HG03045 (cell line): ENCODE data around the gene TCHH.
"Not testable (repeated sequence)": the region's sequence is repeated elsewhere in the genome, so short reads cannot be mapped to it uniquely, and the experiment has no call there.

ENCODE experiments used
- ATAC-seq: cut with Tn5 transposase; IDR thresholded peaks from one replicate; pipeline ENCODE4 v1.9.1; 2021; ENCODE audit warnings: mild to moderate bottlenecking, moderate library complexity; ENCODE audit not compliant: unreplicated experiment

The TCHH gene, protein sequence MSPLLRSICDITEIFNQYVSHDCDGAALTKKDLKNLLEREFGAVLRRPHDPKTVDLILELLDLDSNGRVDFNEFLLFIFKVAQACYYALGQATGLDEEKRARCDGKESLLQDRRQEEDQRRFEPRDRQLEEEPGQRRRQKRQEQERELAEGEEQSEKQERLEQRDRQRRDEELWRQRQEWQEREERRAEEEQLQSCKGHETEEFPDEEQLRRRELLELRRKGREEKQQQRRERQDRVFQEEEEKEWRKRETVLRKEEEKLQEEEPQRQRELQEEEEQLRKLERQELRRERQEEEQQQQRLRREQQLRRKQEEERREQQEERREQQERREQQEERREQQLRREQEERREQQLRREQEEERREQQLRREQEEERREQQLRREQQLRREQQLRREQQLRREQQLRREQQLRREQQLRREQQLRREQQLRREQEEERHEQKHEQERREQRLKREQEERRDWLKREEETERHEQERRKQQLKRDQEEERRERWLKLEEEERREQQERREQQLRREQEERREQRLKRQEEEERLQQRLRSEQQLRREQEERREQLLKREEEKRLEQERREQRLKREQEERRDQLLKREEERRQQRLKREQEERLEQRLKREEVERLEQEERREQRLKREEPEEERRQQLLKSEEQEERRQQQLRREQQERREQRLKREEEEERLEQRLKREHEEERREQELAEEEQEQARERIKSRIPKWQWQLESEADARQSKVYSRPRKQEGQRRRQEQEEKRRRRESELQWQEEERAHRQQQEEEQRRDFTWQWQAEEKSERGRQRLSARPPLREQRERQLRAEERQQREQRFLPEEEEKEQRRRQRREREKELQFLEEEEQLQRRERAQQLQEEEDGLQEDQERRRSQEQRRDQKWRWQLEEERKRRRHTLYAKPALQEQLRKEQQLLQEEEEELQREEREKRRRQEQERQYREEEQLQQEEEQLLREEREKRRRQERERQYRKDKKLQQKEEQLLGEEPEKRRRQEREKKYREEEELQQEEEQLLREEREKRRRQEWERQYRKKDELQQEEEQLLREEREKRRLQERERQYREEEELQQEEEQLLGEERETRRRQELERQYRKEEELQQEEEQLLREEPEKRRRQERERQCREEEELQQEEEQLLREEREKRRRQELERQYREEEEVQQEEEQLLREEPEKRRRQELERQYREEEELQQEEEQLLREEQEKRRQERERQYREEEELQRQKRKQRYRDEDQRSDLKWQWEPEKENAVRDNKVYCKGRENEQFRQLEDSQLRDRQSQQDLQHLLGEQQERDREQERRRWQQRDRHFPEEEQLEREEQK (N-terminal part only)

DNA sequence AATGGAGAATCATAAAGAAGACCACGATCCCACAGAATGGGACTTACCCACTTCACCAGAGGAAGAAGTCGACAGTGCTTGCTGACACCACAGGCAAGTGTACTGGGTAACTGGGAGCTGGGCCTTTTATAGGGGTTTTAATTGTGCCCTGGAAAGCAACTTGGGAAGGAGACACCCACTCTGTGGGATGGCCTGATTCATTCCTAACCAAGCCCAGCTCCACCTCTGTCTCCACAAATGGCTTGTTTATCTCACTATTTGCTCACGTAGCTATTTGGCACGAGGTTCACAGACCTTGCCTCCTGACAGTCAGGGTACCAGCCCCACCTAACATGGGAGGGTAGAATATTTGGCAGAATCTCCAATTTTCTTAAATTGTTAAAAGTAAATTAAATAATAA lies at the start of gene TCHH:
TCHH (minus strand) TSS at position 101 of the 400 bp plus-strand sequence. CDS start 1,364 bp downstream, outside the sequence.
- no peak for ATAC-seq

DNA sequence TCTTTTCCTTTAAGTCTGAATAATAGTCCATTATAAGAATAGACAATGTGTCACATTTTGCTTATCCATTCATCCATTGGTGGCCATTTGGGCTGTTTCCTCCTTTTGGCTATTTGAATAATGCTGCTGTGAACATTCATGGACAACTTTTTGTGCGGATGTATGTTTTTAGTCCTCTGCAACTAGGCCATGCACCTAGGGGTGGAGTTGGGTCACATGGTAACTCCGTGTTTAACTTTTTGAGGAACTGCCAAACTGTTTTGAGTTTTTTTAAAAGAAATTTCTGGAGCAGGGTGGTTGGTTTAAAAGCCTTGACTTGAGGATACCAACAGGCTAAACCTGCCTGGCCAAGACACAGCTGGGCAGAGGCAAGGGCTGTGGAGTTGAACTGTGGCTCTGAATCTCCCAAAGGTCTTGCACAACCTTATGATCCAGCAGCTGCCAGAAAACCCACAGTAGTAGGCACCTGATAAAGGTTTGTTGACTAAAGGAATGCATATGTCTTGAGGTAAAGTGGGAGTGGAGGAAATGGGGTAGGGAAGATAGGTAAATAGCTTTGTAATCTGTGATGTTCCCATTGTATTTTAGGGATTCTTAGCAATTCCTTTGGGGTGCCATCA lies 49.4 kb upstream of the TCHH start:
- no peak for ATAC-seq

DNA sequence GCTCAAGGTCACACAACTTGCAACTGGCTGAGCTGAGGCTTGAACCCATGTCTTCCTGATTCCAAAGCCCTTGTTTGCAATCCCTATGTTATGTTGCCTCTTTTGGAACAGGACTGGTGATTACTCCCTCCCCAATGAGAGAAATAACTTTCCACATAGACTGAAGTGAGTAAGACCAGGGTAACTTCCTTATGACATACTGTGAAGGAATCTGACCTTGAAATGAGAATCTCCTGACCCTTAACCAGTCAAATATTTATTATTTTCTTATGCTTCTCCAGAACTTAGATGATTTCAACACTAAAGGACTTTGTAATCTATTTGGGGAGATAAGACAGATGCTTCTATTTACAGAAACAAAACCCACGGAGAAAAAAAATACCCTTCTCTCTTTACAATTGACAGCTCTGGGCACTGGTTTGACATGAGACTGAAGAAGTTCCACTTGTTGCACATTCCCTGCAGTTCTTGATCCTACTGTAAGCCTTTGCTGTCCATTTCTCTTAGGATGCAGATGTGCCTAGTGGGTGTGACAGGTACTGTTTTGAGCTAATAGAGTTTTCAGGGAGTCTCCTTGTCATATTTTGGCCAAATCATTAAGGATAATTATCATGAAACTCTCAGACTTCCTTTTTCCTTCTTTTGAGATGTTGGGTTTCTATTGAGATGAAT lies 47.7 kb upstream of the TCHH start:
- ATAC-seq = no peak

DNA sequence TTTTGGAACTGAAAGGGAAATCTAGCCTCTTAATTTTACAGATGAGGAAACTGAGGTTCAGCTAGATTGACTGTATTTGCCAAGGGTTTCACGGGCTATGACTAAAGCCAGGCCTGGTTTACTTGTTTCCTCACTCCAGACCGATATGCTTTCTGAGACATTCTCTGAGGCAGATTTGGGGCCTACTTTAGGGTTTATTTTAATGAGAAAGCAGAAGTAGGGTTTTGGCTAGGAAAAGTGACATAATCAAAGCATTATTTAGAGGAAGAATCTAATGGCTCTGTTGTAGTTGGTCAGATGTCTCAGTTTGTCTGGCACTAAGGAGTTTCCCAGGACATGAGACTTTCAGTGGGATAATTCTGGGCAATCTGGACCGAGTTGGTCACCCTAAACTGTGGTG lies 45.3 kb upstream of the TCHH start:
- no peak for ATAC-seq

DNA sequence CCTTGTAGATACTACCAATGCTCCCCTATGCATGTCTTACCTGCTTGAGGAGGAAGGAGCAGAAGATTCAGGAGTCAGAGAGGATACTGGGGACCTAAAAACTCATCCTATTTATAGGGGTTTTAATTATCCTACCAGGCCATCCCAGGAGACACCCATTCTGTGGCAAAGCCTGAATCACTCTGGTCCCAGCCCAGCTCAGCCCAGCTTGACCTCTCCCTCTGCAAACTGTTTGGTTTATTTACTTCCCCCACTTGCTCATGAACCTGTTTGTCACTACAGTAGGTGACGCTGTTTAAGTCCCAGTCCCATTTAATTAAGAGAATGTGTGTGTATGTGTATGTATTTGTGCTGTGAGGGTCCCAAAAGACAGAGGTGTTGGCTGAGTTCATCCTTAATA lies 43.9 kb upstream of the TCHH start, which contains the start of gene RPTN:
RPTN (minus strand) TSS at position 85 of the 400 bp plus-strand sequence. CDS start 1,339 bp downstream, outside the sequence.
- ATAC-seq = no peak

DNA sequence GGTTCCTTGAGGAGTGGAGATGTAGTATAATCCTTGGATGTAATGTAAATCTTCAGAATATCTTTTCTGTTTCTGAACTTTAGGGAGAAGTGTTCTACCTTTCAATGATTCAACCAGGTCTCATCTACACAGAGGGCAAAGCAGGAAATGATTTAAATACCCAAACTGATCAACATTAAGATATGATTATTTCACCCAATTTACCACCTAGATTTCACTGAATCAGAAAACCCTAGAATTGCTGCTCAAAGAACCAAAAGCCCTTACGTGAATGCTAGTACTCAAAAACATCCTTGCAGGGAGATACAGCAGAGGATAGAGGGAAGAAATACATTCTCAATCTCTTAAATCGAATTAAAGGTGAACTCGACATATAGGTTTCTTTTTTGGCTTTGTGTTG lies 38.8 kb upstream of the TCHH start:
- no peak for ATAC-seq

DNA sequence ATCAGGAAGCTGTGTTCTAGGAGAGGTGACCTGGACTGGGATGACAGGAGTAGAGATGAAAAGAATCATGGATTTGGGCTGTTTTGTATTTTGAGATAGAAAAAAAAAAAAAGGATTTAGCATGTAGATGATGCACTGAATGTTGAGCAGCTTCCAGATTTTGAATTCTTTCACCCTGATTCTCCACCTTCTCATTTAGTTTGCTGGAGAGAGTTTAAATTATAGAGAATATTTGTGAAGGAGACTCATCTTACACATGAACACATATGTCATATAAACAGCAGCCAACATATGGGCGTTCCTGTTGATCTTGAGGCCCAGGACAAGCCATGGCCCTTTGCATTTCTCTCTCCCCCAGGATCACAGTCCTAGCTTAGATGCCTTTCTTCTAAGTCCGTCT lies 36.4 kb upstream of the TCHH start:
- no peak for ATAC-seq

DNA sequence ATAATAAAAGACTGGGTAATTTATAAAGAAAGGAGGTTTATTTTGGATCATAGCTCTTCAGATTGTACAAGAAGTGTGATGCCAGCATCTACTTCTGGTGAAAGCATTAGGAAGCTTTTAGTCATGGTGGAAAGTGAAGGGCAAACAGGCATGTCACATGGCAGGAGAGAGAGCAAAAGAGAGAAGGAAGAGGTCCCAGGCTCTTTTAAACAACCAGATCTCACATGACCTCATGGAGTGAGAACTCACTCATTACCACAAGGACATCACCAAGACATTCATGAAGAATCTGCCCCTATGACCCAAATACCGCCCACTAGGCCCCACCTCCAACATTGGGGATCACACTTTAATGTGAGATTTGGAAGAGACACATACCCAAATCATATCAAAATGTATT lies 33.7 kb upstream of the TCHH start:
- ATAC-seq = no peak

DNA sequence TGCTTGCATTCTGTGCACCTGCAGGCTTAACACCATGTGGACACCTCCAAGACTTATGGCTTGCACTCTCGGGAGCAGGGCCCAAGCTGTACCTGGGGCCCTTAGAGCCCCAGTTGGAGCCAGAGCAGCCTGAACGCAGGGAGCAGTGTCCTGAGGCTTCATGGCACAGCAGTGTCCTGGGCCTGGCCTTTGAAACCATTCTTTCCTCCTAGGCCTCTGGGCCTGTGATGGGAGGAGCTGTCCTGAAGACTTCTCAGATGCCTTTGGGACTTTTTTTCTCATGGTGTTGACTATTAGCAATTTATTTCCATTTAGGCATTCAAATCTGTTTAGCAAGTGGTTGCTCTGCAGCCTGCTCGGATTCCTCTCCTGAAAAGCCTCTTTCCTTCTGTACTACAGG lies 32.8 kb upstream of the TCHH start:
- no peak for ATAC-seq

DNA sequence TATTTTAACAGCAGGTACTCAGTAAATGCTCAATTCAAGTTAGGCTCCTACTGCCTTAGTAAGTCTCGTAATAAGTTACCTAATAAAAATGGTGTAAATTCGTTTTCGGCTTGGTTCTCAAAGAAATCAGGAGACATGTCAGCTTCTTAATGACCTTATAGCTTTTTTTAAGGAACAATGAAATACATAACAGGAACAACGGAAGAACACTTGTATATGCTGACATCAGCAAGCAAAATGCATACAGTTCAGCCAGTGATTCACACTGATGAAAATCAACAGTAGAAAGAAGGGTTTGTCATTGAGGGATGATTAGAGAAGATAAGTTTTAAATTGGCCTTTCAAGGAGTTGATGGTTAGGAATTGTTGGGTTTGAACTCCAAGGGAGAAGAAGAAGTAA lies 30.5 kb upstream of the TCHH start:
- ATAC-seq = no peak

DNA sequence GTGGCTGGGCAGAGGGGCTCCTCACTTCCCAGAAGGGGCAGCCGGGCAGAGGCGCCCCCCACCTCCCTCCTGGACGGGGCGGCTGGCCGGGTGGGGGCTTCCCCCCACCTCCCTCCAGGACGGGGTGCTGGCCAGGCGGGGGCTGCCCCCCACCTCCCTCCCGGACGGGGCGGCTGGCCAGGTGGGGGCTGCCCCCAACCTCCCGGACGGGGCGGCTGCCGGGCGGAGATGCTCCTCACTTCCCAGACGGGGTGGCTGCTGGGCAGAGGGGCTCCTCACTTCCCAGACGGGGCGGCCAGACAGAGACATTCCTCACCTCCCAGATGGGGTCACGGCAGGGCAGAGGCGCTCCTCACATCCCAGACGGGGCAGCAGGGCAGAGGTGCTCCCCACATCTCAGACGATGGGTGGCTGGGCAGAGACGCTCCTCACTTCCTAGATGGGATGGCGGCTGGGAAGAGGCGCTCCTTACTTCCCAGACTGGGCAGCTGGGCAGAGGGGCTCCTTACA lies 29.5 kb upstream of the TCHH start:
- ATAC-seq = not testable (repeated sequence)

DNA sequence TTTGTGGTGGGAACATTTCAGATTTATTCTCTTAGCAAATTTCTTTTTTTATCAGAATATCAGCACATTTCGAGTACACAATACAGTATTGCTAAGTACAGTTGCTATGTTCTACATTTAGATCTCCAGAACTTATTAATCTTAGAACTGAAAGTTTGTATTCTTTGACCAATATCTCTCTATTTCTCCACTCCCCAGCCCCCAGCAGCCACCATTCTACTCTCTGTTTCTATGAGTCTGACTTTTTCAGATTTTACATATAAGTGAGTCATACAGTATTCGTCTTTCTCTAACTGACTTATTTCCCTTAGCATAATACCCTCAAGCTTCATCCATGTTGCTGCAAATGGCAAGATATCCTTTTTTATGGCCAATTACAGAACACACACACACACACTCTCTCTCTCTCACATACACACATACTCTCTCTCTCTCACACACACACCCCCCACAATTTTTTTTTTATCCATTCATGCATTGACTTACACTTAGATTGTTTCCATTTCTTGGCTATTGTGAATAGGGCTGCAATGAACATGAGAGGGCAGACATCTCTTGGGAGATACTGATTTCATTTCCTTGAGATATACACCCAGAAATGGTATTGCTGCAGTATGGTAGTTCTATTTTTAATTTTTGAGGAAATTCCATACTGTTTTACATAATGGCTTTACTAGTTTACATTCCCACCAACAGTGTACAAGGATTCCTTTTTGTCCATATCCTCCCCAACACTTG lies 28.1 kb upstream of the TCHH start:
- ATAC-seq = no peak

DNA sequence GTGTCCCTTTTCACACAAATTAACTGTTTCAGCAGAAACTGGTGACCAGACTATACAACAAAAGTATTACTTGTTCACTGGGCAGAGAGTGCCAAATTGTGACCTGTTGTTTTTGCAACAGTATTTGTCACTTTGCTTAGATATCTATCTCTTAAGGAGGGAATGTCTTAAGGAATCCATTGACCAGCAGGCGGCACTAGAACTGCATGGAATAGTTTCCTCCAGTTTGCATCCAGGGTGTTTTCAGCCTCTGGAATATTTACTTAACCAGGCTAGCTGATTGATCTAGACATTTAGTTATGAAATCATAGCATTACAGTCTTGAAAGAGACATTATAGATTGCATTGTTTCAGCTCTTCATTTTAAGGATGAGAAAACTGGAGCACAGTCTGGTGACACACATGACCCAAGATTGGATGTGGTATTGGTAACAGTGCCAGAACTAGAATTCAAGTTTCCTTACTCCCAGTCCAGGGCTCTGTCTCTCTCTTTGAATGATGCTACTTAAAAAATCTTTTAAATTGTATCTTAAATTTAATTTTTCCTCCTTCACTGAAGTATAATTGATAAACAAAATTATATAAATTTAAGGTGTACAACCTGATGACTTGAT lies 26.8 kb upstream of the TCHH start:
- ATAC-seq = no peak

DNA sequence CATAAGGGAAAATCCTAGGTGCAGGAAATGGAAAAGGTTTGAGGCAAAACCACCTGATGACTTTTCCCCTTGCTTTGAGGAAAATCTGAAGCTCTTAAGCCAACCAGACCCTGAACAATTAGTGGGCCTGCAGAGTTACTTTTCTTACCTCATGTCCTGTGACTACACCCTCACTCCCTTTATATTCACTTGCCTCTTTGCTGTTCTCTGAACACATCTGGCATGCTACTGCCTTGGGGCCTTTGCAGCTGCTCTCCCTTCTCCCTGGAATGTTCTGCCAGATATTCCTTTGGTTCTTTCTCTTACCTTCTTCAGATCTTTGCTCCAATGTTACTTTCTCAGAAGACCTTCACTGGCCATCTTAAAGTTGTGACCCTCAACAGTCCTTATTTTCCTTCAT lies 22.0 kb upstream of the TCHH start:
- ATAC-seq = no peak

DNA sequence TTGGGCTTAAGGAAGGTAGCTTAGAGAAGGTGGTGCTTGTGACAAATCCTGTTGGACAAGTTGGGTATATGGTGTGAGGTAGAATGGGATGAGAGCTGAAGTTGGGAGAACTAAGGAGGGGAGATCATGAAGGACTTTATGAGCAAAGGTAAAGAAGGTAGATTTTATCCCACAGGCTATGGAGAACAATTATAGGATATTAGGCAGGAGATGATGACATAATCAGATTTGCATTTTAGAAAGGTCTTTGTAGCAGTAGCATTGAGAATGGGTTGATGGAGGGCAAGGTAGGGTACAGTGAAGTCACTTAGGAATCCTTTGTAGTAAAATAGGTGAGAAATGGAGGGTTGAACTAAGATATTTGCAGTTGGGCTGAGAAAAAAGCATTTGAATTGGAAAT lies 14.9 kb upstream of the TCHH start:
- no peak for ATAC-seq

DNA sequence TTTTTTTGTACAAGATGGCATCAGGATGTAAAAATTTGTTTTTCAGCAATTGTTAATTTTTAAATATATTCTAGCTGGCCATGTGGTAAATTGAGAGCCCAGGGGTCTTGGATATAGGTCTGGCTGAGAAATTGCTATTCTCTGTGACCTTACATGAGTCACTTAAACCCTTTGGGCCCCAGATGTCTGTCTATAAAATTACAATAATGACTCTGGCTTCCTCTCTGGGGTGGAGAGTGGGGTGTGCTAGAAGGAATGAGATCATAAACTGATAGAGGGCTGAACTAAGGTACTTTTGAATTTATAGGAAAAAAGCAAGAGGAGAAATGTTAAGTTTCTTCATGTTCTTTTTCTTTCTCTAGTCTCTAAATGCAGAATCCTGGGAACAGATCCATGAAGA lies 12.4 kb upstream of the TCHH start:
- ATAC-seq = no peak

DNA sequence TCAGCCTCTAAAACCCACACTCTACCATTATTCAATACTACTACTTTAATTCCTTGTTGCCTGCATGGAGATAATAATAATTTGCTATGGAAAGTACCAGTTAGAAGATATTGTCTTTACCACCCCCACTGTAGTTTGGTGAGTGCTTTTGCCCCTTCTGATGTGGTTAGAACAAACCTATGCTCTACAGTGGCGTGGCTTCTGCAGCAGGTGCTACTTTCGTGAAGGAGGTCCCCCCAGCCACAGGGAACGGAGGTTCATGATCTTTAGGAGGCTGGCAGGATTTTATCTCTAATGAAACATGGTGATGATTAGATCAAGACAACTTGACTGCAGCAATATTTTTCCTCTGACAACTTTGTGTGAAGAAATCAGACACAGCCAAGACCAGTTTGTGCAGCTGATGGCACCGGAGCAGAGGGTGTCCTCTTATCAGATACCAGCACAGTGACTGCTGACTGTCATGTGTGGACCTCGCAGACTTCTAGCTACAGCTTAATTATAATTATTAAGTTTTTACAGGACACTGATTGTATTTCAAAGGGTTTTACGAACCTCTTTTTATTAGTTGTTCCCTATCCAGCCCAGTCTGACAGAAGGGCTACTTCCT lies 10.7 kb upstream of the TCHH start:
- no peak for ATAC-seq

DNA sequence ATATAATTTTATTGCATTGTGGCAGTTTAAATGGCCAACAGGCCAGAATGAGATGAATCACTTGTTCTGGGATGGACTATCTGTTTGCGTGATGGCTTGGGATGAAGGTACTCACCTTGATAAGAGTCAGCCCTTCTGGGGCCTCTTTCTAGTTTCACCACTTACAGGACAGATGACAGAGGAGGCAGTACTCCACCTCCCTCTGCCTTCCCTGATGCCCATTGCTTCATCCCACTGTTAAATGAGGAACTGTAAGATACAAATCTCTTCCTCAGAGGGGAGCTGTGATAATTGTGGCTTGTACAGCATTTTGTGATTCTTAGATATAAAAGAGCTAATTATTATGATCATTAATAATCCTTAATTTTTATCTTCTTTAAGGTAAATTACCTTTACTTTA lies 3.7 kb upstream of the TCHH start:
- no peak for ATAC-seq
